ENCODE measurements around the gene VPS52.

VPS52 gene

GRCh38 chr6:33211136-33211535, 60.5 kb downstream of the VPS52 start:
- no peak for DNase-seq (ENCODE audit: low spot score)

GRCh38 chr6:33209856-33210255, 61.8 kb downstream of the VPS52 start:
- no peak for DNase-seq (ENCODE audit: low spot score)

GRCh38 chr6:33208091-33208967, 63.3 kb downstream of the VPS52 start, which contains the start of gene RING1:
RING1 (plus strand) TSS chr6:33208500; CDS start chr6:33208823, 323 bp downstream.
- DNase-seq (ENCODE audit: low spot score) = peak; percentile 86

- DNase-seq (ENCODE audit: low spot score) = no peak
These were observed 64.1 kb downstream of the VPS52 start for GRCh38 chr6:33207552-33208090.

- no peak for DNase-seq (ENCODE audit: low spot score)
These were observed 64.7 kb downstream of the VPS52 start for GRCh38 chr6:33206864-33207551.

GRCh38 chr6:33206027-33206863, 65.4 kb downstream of the VPS52 start:
- DNase-seq (ENCODE audit: low spot score) = no peak

GRCh38 chr6:33205191-33206026, 66.3 kb downstream of the VPS52 start:
- no peak for DNase-seq (ENCODE audit: low spot score)

GRCh38 chr6:33204415-33205190, 67.1 kb downstream of the VPS52 start, which contains the start of gene HSD17B8:
HSD17B8 (plus strand) TSS chr6:33204655; CDS start chr6:33204669, 14 bp downstream.
- peak; percentile 92 for DNase-seq (ENCODE audit: low spot score)

- DNase-seq (ENCODE audit: low spot score) = no peak
These were observed 67.6 kb downstream of the VPS52 start for GRCh38 chr6:33204165-33204414.

- no peak for DNase-seq (ENCODE audit: low spot score)
These were observed 68.1 kb downstream of the VPS52 start for GRCh38 chr6:33203443-33204164.

- no peak for DNase-seq (ENCODE audit: low spot score)
These were observed 68.9 kb downstream of the VPS52 start for GRCh38 chr6:33202799-33203198.

GRCh38 chr6:33201935-33202334, 69.7 kb downstream of the VPS52 start:
- DNase-seq (ENCODE audit: low spot score) = no peak

- no peak for DNase-seq (ENCODE audit: low spot score)
These were observed 70.5 kb downstream of the VPS52 start for GRCh38 chr6:33201147-33201545.

All from globus pallidus (tissue), 1 donor.